NCI-H2227 (cell line): ENCODE data around the gene CD46.

Experiments used
- DNase-seq: peaks from one replicate; lab custom pipeline; 2025; ENCODE audit not compliant: unreplicated experiment; lab: John Stamatoyannopoulos, UW

CD46 gene

GRCh38 chr1:207794861-207795260, 43.0 kb downstream of the CD46 start:
- DNase-seq: no peak

DNA sequence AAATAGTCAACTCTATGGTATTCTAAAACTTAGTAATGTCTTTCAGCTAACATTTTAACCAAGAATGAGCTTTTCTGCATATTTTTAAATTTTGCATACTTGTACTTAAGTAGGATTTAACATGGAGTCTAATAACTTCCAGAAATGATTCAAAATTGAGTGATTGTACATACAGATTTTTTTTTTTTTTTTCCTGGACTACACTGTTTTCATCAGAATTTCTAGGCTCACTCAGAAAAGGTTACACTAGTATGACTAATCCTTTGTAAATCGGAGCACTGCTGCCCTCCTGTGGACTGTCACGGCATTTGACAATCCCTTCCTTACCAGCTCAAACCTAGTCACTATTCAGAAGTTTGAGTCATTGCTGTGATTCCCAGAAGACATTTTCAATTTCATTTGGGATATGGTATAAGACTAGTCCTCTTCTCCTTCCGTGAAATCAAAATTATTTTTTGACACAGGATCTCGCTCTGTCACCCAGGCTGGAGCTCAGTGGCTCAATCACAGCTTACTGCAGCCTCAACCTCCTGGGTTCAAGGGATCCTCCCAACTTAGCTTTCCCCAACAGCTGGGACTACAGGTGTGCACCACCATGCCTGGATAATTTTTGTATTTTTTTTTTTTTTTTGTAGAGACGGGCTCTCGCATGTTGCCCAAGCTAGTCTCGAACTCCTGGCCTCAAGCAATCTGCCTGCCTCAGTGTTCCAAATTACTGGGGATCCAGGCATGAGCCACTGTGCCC, 45.5 kb downstream of the CD46 start:
- peak; percentile 72 for DNase-seq

GRCh38 chr1:207798847-207799246, 47.0 kb downstream of the CD46 start:
- DNase-seq: no peak

DNA sequence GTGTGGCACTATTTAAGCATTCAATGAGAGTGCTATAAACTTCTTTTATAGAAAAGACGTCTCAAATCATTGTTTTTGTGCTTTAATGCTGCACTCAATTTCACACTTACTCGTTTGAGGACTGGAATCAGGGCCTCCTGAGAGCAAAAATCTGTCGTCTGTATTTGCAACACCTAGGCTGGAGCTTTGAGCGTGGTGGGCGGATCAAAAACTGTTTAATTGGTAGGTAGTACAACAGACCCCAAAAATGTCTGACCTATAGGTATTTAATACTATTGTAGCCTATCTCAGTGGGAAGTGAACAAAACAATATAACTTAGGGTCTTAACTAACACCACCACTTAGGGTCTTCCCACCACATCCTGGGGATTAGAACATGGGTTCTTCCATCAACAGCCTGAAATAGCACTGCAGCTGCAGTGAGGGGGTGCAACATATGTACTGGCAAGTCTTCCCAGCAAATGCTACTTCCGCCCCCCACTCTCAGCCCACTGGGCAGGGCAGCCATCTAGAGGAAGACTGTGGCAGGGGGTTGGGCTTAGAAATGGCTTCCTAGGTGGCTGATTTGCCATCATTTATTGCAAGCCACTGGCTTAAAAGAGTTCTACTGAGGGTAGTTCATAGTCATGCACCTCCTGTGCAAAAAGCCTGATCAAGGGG, 48.3 kb downstream of the CD46 start:
- DNase-seq: no peak

- DNase-seq: no peak
These were observed 50.0 kb downstream of the CD46 start for GRCh38 chr1:207801819-207802218.

DNA sequence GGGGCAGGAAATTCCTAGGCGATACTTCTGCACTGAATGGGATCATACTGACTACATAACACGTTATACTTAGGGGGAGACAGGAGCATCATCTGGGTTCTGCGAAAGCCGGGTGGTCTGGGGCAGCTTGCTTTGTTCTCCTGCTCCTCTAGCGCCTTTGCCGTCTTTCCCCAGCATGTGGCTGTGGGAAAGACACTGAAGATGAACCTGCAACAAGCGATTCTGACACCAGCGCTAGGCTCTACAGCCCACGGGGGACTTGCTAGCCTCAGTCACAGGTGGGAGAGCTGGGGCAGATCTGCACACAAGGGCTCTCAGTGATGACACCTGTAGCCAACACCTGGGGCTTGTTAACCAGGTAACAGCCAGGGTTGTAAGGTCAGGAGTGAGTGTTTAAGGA, 51.8 kb downstream of the CD46 start:
- no peak for DNase-seq

DNA sequence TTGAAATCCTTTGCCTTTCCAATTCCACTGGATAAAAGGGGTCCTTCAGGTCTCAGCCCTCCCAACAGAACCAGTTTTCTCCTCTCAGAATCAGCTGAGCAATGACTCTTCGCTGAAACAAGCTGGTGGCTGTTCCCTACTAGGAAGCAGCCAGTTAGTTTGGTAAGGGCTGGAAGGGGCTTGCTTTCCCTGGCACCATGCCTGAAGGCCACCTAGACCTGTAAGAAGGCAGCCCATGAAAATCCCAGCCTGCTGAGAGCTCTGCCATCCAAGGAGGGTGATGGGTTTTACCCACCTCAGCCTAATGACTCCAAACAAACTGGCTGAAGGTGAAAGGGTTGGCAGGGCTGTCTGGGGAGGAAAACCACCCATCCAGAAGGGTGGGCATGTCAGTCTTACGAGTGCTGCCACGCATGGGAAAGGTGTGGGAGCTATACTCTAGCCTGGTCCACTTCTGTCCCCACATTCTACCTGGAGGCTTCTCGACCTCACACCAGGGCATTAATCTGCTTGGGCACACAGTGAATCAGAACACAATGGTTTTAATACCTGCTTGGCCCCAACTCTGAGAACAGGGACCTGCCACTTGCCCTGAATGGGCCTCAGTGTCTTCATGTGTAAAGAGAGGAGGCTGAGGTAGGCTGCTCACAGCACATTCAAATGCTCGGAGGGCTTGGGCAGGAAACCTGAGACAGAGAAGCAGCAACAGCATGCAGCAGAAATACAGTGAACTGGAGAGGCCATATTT, 53.0 kb downstream of the CD46 start:
- no peak for DNase-seq

DNA sequence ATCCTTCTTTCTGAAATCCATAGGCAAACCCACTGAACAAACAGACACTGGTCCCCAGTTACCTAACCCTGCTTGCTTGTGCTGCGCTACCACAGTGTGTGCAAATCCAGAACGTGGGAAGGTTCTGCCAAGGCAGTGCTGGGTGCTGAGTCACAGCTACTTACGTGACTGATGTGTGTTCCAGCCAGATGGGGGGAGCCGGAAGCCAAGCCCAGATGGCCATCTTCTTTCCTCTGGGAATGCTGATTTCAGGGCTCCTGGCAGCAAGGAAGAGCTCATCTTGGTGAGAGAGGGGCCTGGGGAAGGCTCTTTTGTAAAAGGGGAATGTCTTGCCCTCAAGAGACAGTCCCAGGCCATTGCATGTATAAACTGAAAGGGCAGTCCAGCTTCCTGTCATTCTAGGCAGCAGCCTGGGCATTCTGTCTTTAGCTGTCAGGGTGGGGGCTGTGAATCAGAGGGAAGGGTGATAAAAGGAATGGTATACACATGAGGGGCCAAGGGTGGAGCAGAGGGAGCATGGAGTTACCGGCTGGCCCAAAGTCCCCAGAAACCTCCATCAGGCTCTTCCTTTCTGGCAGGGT, 54.1 kb downstream of the CD46 start:
- no peak for DNase-seq

DNA sequence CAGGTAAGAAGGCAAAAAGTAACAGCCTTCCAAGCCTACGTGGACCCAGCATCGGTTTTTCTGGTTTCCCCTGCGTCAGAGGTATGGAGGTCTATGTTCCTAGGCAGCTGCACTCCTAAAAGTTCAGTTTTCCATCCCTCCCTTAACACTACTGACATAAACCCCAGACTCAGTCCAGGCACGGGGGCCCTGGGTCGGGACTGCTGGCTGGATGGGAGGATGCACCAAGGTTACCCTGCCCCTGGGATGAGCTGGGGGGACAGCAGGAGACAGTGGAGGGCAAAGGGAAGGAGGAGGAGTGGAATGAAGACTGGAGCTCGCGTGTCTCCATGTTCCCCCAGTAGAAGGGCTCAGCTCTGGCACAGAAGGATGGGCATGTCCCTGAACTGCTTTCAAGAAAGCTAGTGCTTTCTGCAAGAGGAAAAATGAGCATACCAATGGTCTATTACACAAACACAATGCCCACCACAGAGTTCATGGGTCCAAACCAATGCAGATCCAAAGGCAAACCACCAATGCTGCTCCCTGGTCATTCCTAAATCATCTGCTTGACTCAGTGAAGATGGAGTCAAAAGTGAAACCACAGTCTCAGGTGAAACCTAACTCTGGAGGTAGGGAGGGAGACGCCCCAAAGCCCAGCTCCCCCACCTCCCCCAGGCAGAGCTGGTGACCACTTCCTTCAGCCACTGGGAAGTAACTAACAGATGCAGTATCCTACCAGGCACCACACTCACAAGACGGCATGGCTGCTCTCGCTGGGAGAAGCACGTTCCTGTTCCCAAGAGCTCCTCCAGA, 54.9 kb downstream of the CD46 start:
- no peak for DNase-seq

DNA sequence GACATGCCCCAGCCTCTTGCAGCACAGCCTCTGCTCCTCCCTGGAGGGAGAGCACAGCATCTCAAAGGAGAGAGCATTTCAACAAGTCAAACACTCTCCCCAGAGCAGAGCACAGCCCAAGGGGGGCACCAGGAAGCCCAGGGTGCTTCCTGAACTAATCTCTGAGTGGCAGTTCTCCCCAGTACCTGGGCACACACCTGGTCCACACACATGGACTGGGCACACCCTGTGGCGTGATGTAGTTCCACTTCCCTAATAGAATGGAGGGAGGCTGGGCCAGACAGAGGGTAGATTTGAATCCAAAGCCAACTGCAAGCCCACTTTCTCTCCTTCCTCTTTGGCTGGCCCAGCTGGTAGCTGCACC, 55.5 kb downstream of the CD46 start:
- DNase-seq: no peak

- DNase-seq: no peak
These were observed 56.0 kb downstream of the CD46 start for GRCh38 chr1:207807690-207808321.

DNA sequence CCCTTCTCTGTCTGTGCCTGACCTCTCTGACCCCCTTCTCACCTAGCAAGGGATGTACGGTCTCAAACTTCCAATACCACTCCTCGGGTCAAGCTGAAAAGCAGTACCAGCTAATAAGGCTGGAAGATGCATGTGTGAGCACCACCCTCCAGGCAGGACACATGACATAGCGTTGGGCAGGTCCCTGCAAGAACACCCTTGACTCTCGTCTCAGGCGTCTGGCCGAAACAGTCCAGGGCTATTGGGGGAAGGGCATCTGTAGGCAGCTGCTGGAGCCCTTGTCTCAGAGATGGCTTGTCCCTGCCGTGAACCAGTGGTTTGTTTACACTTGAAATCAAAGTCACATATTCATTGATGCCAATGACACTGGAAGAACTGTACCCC, 56.5 kb downstream of the CD46 start:
- DNase-seq: no peak

DNA sequence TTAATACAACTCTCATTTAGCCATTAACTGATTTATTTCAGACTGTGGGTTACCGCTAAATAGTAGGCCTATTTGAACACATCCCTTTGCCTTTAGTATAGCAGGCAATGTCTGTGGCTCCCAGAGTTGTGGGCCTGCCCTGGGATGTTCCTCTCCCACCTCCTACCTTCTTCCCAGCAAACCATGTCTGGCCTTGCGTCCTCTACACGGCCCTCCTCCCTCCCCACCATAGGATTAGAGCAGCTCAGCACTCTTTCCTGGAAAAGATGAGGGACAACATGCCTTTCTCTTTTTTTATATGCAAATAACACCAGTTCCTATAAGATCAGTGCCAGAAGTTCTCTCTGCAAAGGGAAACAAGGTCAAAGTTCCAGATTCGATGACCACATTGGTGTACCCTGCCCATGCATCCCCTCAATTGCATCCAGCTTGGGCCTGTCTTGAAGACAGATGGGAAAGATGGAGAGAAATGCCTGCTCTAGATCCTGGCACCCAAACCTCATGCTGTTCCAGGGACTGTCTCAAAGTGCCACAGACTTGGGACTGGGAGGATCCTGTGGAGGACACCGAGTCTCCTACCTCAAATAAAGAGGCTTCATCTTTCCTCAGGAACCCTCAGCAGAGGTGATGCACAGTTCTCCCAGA, 57.2 kb downstream of the CD46 start:
- no peak for DNase-seq

DNA sequence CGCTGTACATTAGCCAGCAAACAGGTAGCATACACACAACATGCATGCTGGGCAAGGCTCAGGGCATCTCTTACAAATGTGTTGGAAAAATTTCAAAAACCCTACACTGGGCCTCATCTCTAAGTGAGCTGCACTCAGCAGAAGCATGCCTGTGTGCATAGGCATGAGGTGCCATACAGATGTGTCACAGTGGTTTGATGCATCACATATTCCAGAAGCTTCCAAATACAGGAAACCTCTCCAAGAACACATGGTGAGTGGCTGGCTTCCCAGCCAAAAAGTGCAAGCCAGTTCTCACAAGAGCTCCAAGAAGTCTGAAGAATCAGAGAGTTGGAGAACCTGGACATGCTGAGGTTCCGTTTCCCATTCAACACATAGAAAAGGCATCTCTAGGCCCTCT, 58.3 kb downstream of the CD46 start:
- no peak for DNase-seq

- no peak for DNase-seq
These were observed 58.9 kb downstream of the CD46 start for GRCh38 chr1:207810606-207811295.

GRCh38 chr1:207811319-207811718, 59.5 kb downstream of the CD46 start:
- DNase-seq: no peak

- DNase-seq: no peak
These were observed 60.3 kb downstream of the CD46 start for GRCh38 chr1:207811920-207812720.

DNA sequence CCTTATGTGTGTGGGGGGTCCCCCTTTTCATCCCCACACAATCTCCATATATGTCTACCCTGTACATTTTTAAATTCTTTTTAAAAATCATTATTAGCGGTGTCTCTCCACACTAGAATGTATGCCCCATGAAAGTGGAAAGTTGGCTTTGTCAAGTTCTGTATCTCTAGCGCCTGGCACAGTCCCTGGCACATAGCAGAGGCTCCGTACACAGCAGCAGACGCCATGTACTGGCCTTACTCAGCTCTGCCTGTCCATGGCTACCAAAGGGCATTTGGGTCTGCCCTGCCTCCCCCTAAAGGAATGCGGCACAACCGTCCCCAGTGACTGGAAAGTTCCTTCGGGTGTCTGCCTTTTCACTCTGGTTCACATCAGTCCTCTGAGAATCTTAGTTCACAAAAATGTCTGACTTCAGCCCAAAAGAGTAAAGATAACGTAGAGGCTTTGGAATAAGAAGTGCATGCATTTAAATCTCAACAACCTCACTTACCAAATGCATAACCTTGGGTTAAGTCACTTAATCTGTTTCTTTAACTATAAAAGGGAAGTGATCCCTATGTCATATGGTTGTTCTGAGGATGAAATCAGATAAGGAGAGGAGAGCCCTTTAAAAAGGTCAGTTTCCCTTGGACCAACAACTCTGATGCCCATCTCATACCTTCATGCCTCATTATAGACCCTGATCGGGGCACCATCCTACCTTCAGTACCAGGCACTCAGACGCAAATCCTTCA, 61.1 kb downstream of the CD46 start:
- no peak for DNase-seq
